ENCODE measurements around the gene RRP7A.
"Not testable (repeated sequence)": the region's sequence is repeated elsewhere in the genome, so short reads cannot be mapped to it uniquely, and the experiment has no call there.

RRP7A gene

DNA sequence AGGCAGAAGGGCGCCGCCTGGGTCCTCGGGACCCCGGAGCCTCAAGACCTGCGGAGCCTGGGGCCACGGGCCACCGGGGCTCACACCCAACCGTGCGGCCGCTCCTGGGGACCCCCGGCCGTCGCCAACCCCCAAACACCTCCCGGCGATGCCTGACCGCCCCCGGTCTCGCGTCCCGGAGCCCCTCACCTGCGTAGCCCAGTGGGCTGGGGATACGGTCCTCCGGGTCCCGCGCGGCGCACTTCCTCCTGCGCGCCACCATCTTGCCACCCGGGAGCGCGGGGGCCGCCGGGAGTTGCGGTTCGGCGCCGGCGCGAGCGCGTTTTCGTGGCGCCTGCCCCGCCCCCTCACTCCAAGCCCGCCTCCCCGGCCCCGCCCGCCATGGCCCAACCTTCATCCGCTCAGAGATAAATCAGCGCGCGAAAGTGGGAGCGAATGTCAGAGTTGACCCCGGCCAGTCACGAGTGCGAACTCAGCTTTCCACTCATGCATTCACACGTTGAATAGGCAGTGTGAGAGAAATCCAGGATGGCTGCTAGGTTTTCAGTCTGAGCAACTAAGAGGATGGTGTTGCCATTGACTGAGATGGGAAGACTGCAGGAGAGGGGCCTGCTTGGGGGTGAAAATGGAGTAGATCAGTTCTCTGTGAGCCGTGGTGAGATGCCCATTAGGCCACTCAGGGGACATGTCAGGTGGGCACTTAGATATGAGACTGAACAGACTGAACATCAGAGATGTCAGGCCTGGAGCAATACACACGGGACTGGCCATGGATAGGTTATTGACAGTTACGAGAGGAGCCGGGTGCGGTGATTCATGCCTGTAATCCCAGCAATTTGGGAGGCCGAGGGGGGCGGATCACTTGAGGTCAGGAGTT, at the start of gene RRP7A:
TSS of gene RRP7A (minus strand) at position 272 of the 877 bp plus-strand sequence. CDS start at position 262, 10 bp downstream.
- H3K4me3 ChIP-seq (ENCODE audit: low read depth in 1 of 2, low read length in 1 of 2) = peak within 1 kb of the TSS; percentile 68 to 82
- TF ChIP-seq, protein P1, sequence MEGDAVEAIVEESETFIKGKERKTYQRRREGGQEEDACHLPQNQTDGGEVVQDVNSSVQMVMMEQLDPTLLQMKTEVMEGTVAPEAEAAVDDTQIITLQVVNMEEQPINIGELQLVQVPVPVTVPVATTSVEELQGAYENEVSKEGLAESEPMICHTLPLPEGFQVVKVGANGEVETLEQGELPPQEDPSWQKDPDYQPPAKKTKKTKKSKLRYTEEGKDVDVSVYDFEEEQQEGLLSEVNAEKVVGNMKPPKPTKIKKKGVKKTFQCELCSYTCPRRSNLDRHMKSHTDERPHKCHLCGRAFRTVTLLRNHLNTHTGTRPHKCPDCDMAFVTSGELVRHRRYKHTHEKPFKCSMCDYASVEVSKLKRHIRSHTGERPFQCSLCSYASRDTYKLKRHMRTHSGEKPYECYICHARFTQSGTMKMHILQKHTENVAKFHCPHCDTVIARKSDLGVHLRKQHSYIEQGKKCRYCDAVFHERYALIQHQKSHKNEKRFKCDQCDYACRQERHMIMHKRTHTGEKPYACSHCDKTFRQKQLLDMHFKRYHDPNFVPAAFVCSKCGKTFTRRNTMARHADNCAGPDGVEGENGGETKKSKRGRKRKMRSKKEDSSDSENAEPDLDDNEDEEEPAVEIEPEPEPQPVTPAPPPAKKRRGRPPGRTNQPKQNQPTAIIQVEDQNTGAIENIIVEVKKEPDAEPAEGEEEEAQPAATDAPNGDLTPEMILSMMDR (IDR thresholded peaks at IDR 0.05) = peak; percentile 29
- H3K36me3 ChIP-seq = peaks cover 11% of the 10 kb centered on the region
- peaks cover 4 to 8% of the 10 kb centered on the region in 2 experiments for H3K4me1 ChIP-seq (ENCODE audit: control insufficient read depth in 1 of 2, insufficient read depth in 1 of 2, low read depth in 1 of 2, low read length in 1 of 2)
- peak within 1 kb of the TSS; percentile 54 for H3K27ac ChIP-seq
- H3K9me3 ChIP-seq = no peaks in the 10 kb centered on the region
- H3K27me3 ChIP-seq = no peaks in the 10 kb centered on the region

DNA sequence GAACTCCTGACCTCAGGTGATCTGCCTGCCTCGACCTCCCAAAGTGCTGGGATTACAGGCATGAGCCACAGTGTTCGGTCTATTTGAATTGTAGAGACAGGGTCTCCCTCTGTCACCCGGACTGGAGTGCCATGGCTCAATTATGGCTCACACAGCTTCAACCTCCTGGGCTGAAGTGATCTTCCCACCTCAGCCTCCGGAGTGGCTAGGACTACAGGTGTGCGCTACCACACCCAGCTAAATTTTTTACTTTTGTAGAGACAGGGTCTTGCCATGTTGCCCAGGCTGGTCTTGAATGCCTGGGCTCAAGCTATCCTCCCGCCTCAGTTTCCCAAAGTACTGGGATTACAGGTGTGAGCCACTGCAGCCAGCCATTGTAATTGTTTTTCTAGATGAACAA, 48.4 kb upstream of the RRP7A start:
- H3K9me3 ChIP-seq, H3K27me3 ChIP-seq: not testable (repeated sequence)
- peaks cover 21% of the 10 kb centered on the region for H3K36me3 ChIP-seq

DNA sequence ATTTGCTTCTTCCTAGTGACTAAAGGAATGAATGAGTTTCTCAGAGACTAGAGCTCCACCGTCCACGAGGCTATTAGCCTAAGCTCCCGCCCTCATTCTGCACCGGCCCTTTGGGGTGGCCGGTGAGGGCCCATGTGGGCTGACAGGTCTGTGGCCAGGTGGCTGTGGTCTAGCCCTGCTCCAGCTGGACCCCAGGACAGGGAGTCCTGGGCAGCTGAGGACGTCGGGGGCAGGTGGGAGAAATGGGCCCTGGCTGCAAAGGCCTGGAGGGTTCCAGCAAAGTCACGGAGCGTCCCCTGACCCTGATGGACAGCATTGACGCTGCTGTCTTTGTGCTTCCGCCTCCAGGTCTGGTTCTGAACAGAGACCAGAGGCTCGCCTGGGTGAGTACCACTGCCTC, 46.4 kb upstream of the RRP7A start:
- Histone ChIP-seq H3K4me3 (ENCODE audit: low read depth in 1 of 2, low read length in 1 of 2) (no peak overlapping the region), H3K27ac (no peak overlapping the region), H3K36me3 (peaks cover 7% of the 10 kb centered on the region), H3K27me3 (no peaks in the 10 kb centered on the region), H3K4me1 (ENCODE audit: control insufficient read depth in 1 of 2, insufficient read depth in 1 of 2, low read depth in 1 of 2, low read length in 1 of 2) (peaks cover 0 to 6% of the 10 kb centered on the region in 2 experiments), H3K9me3 (no peaks in the 10 kb centered on the region)
- TF ChIP-seq, protein P1 (IDR thresholded peaks at IDR 0.05) = no peak

More for the DNA sequence above, 48.4 kb upstream of the RRP7A start:
- not testable (repeated sequence) for H3K4me3 ChIP-seq (ENCODE audit: low read depth in 1 of 2, low read length in 1 of 2); H3K4me1 ChIP-seq (ENCODE audit: control insufficient read depth in 1 of 2, insufficient read depth in 1 of 2, low read depth in 1 of 2, low read length in 1 of 2); H3K27ac ChIP-seq

DNA sequence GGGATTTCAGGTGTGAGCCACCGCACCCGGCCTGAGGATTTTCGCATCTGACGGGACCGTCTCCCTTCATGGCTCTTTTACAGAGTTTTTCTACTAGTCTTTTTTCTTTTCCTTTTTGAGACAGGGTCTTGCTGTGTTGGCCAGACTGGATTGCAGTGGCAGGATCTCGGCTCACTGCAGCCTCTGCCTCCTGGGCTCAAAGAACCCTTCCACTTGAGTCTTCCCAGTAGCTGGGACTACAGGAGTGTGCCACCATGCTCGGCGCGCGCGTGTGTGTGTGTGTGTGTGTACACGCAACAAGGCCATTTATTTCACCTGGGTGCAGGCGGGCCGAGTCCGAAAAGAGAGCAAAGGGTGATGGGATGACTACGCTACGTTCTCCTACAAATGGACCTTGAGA, 45.1 kb upstream of the RRP7A start:
- Histone ChIP-seq H3K27me3 (no peaks in the 10 kb centered on the region), H3K27ac (no peak overlapping the region), H3K4me1 (ENCODE audit: control insufficient read depth in 1 of 2, insufficient read depth in 1 of 2, low read depth in 1 of 2, low read length in 1 of 2) (peaks cover 0 to 6% of the 10 kb centered on the region in 2 experiments), H3K9me3 (no peaks in the 10 kb centered on the region), H3K36me3 (no peaks in the 10 kb centered on the region), H3K4me3 (ENCODE audit: low read depth in 1 of 2, low read length in 1 of 2) (no peak overlapping the region)
- TF ChIP-seq, protein P1 (IDR thresholded peaks at IDR 0.05) = no peak

GRCh38 chr22:42563943-42564342, 44.3 kb upstream of the RRP7A start:
- H3K27me3 ChIP-seq; H3K36me3 ChIP-seq; H3K4me1 ChIP-seq (ENCODE audit: control insufficient read depth in 1 of 2, insufficient read depth in 1 of 2, low read depth in 1 of 2, low read length in 1 of 2); H3K27ac ChIP-seq; H3K4me3 ChIP-seq (ENCODE audit: low read depth in 1 of 2, low read length in 1 of 2); H3K9me3 ChIP-seq: not testable (repeated sequence)

DNA sequence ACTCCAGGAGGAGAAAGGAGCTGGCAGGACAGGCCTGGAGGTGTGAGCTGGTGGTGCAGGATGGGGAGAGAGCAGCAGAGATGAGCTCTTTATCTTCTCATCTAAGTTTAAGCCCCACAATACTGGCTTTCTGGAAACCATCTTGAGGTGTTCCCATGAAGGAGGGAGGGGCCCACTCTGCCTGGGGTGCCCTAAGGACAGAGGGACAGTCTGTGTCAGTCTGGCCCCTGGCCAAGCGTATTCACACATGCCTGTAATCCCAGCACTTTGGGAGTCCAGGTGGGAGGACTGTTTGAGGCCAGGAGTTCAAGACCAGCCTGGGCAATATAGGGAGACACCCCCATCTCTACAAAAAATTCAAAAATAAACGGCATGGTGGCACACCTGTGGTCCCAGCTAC, 43.1 kb upstream of the RRP7A start:
- Histone ChIP-seq H3K36me3 (no peaks in the 10 kb centered on the region), H3K27me3 (no peaks in the 10 kb centered on the region), H3K4me1 (ENCODE audit: control insufficient read depth in 1 of 2, insufficient read depth in 1 of 2, low read depth in 1 of 2, low read length in 1 of 2) (peaks cover 0 to 6% of the 10 kb centered on the region in 2 experiments), H3K4me3 (ENCODE audit: low read depth in 1 of 2, low read length in 1 of 2) (no peak overlapping the region), H3K9me3 (no peaks in the 10 kb centered on the region), H3K27ac (no peak overlapping the region)
- TF ChIP-seq, protein P1 (IDR thresholded peaks at IDR 0.05) = no peak
